Osteoblast (primary cell): ENCODE measurements around the gene ARF3. TPM values are rescaled to one million over a fixed set of nuclear protein-coding genes. Genes with fewer than 3 reads are reported as not detected.

Source experiments
- DNase-seq: peaks from one replicate; pipeline ENCODE4 v3.0.0; 2011; ENCODE audit warnings: low spot score, mixed read lengths; ENCODE audit not compliant: insufficient read length; ENCODE audit errors: missing footprints
- H2AFZ ChIP-seq: 2 replicates; pipeline ENCODE4 v1.6.0; 2011; ENCODE audit warnings: mild to moderate bottlenecking, low read length
- H3K27ac ChIP-seq: 2 replicates; pipeline ENCODE4 v1.5.1; 2011; ENCODE audit warnings: mild to moderate bottlenecking, low read depth, low read length, moderate library complexity
- H3K27me3 ChIP-seq: 2 replicates; pipeline ENCODE4 v1.6.0; 2012; ENCODE audit warnings: mild to moderate bottlenecking, control low read depth, inconsistent platforms, low read length, moderate library complexity; ENCODE audit not compliant: insufficient read depth
- H3K36me3 ChIP-seq: 2 replicates; pipeline ENCODE4 v1.5.1; 2011; ENCODE audit warnings: mild to moderate bottlenecking, low read length, control low read depth, moderate library complexity; ENCODE audit not compliant: insufficient read depth
- H3K4me1 ChIP-seq: 2 replicates; pipeline ENCODE4 v1.5.1; 2011; ENCODE audit warnings: mild to moderate bottlenecking, low read length, control low read depth, moderate library complexity; ENCODE audit not compliant: insufficient read depth
- H3K4me2 ChIP-seq: 2 replicates; pipeline ENCODE4 v1.6.0; 2011; ENCODE audit warnings: mild to moderate bottlenecking, low read length; ENCODE audit not compliant: insufficient read depth
- H3K4me3 ChIP-seq: fragments of 200-600 bp; sonication (generic); 3 replicates; pipeline ENCODE4 v1.5.1; 2012; ENCODE audit warnings: mild to moderate bottlenecking, low read length, inconsistent platforms; ENCODE audit not compliant: insufficient read depth
- H3K79me2 ChIP-seq: 2 replicates; pipeline ENCODE4 v1.6.0; 2012; ENCODE audit warnings: mild to moderate bottlenecking, low read length, control low read depth, inconsistent platforms; ENCODE audit not compliant: insufficient read depth
- H3K9me3 ChIP-seq: 2 replicates; pipeline ENCODE4 v1.5.1; 2011; ENCODE audit warnings: low read depth, low read length, control low read depth
- H4K20me1 ChIP-seq: 2 replicates; pipeline ENCODE4 v1.6.0; 2012; ENCODE audit warnings: mild to moderate bottlenecking, low read length, control low read depth; ENCODE audit not compliant: insufficient read depth
- CTCF ChIP-seq: IDR thresholded peaks from 2 replicates; pipeline ENCODE4 v1.5.1; 2011; ENCODE audit warnings: mild to moderate bottlenecking, low read depth, low read length, moderate library complexity; ENCODE audit errors: extremely low read depth
- total RNA-seq: library from RNA; depleted of rRNA; stranded (reverse); fragments of >200 nt; gene quantifications from 2 replicates; pipeline ENCODE4 v1.2.3, GENCODE V29; 2012

ARF3 gene
- total RNA-seq, 1 donor = 53.9 TPM

GRCh38 chr12:48995086-48995879 is 38.0 kb upstream of the ARF3 start:
- Histone ChIP-seq H2AFZ (no peak overlapping the region), H3K4me3 (peak overlapping the region; percentile 54)
- peak; percentile 100 for DNase-seq

GRCh38 chr12:48994224-48995085 is 37.2 kb upstream of the ARF3 start:
- no peak overlapping the region for H2AFZ ChIP-seq
- DNase-seq = peak; percentile 91
- no peaks in the 10 kb centered on the region for H3K79me2 ChIP-seq
- TF ChIP-seq CTCF = no peak
- H3K4me2 ChIP-seq = peak overlapping the region; percentile 74
- peak overlapping the region; percentile 54 for H3K4me3 ChIP-seq
- peaks cover 17% of the 10 kb centered on the region for H3K4me1 ChIP-seq
- H3K36me3 ChIP-seq = no peaks in the 10 kb centered on the region
- no peak overlapping the region for H3K27ac ChIP-seq
- H3K9me3 ChIP-seq = no peaks in the 10 kb centered on the region
- no peaks in the 10 kb centered on the region for H4K20me1 ChIP-seq
- H3K27me3 ChIP-seq = peaks cover 40% of the 10 kb centered on the region

More at GRCh38 chr12:48995086-48995879, 38.0 kb upstream of the ARF3 start:
- peaks cover 25% of the 10 kb centered on the region for H3K4me1 ChIP-seq
- H3K4me2 ChIP-seq = peak overlapping the region; percentile 74
- H3K27ac ChIP-seq = no peak overlapping the region
- H3K79me2 ChIP-seq = no peaks in the 10 kb centered on the region
- no peaks in the 10 kb centered on the region for H3K9me3 ChIP-seq
- TF ChIP-seq CTCF = peak; percentile 76
- no peaks in the 10 kb centered on the region for H4K20me1 ChIP-seq
- peaks cover 40% of the 10 kb centered on the region for H3K27me3 ChIP-seq
- no peaks in the 10 kb centered on the region for H3K36me3 ChIP-seq

- peak; percentile 90 for DNase-seq
- Histone ChIP-seq H3K9me3 (no peaks in the 10 kb centered on the region), H3K27me3 (peaks cover 45% of the 10 kb centered on the region), H2AFZ (no peak overlapping the region), H4K20me1 (no peaks in the 10 kb centered on the region), H3K27ac (no peak overlapping the region), H3K4me2 (no peak overlapping the region), H3K36me3 (no peaks in the 10 kb centered on the region), H3K4me1 (peaks cover 12% of the 10 kb centered on the region), H3K79me2 (no peaks in the 10 kb centered on the region), H3K4me3 (no peak overlapping the region)
- TF ChIP-seq CTCF = no peak
Observed at GRCh38 chr12:48993787-48994186, 36.5 kb upstream of the ARF3 start.
